ENCODE data around the gene RAB3IP. TPM values are rescaled to one million over a fixed set of nuclear protein-coding genes. Genes with fewer than 3 reads are reported as not detected.

The RAB3IP gene
- total RNA-seq, 4 donors from 2014 or later, result 11.7 to 44.0 (median 16.9) TPM

DNA sequence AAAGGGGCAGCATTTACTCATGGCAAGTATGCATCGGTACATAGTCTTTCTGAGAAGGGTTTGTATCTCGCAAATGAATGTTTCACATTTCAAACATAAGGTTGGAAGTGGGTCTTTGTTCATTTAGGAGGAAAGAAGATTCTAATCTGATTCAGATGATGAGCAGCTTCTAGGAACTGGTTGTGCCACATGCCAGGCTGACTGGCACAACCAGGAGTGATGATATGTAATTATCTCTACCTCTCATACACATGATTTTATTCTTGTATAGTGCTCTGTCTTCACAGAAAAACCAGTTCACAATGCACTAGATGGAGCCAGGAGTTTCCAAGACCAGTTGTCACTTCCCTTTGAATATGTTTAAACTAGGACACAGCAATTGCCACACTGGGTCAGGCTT, 25.8 kb upstream of the RAB3IP start:
- Histone ChIP-seq H3K9me3 (no peaks in the 10 kb centered on the region), H3K27me3 (no peaks in the 10 kb centered on the region), H3K4me1 (no peaks in the 10 kb centered on the region), H3K36me3 (no peaks in the 10 kb centered on the region), H3K27ac (no peak overlapping the region), H3K4me3 (no peak overlapping the region)
- 91 to 98% methylated on average over 2 of the region's 2 CpGs for WGBS, 2 donors
- TF ChIP-seq, protein P1, sequence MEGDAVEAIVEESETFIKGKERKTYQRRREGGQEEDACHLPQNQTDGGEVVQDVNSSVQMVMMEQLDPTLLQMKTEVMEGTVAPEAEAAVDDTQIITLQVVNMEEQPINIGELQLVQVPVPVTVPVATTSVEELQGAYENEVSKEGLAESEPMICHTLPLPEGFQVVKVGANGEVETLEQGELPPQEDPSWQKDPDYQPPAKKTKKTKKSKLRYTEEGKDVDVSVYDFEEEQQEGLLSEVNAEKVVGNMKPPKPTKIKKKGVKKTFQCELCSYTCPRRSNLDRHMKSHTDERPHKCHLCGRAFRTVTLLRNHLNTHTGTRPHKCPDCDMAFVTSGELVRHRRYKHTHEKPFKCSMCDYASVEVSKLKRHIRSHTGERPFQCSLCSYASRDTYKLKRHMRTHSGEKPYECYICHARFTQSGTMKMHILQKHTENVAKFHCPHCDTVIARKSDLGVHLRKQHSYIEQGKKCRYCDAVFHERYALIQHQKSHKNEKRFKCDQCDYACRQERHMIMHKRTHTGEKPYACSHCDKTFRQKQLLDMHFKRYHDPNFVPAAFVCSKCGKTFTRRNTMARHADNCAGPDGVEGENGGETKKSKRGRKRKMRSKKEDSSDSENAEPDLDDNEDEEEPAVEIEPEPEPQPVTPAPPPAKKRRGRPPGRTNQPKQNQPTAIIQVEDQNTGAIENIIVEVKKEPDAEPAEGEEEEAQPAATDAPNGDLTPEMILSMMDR (IDR thresholded peaks at IDR 0.05), result no peak
- TF ChIP-seq EP300 (IDR thresholded peaks at IDR 0.05) (no peak), POLR2A (IDR thresholded peaks at IDR 0.05) (no peak)
- DNase-seq (ENCODE audit: low spot score in 2 of 2), result no peak

DNA sequence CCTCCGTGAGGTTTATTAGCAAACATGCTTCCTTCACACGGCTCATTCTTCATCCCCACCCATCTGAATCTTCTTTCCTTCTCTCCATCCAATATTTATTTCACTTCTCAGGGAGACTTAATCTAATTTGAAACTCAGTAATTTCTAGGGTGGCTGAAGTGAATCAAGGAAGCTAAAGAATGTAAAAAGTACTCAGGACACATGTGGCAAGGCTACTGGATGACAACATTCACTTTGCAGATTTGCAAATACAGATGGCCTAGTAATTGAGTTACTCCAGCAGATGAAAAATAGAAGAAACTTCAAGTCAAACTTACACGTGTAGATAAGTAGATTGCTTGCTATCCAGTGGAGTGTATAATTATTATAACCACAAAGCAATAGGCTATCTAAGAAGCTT, 24.1 kb upstream of the RAB3IP start:
- WGBS, 2 donors, result 75 to 77% methylated on average over 3 of the region's 3 CpGs
- no peak overlapping the region for H3K4me3 ChIP-seq
- no peaks in the 10 kb centered on the region for H3K27me3 ChIP-seq
- no peak for DNase-seq (ENCODE audit: low spot score in 2 of 2)
- H3K4me1 ChIP-seq, result no peaks in the 10 kb centered on the region
- TF ChIP-seq POLR2A (IDR thresholded peaks at IDR 0.05), result no peak
- TF ChIP-seq, protein P1 (IDR thresholded peaks at IDR 0.05), result no peak
- no peaks in the 10 kb centered on the region for H3K9me3 ChIP-seq
- H3K27ac ChIP-seq, result no peak overlapping the region
- H3K36me3 ChIP-seq, result no peaks in the 10 kb centered on the region

DNA sequence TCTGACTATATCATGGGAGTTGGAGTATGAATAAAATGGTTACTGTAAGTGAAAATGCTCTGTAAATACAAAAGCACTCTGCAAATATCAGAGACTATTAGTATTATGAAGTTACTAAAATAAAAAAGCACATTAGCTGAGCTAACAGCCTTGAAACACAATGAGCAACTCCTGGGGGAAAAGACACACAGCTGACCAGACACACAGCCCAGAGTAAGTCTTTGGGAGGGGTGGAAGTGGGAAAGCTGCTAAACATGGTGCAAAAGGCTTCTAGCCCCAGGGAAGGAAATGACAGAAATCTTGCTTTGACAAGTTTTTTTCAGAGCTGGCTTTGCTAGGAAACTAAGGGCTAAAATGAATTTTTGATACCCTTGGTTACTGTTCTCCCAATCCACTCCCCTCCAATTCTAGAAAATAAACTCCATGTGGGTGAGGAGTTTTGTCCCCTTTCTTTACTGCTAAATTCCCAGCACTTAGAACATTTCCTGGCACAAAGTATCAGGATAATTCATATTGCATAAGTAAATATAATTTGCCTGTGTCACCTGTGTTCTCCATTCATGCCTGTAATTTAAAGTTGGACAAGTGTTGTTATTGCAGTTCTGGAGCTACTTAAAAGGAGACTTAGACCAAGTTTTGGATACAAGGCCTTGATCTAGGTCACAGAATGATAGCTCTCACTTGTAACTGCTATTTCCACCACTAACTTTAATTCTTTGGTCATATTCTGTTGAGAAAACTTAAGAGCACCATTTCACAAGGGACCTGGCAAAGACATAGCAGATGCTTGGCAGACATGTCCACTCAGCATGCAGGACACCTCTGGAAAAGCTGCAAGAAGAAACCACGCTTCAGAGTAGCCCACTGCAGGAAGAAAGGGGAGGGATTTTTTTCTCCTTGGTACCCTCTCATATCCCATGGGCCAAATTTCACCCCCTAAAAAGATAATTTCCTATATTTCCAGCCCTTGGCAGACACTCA, 19.0 kb upstream of the RAB3IP start:
- H3K4me3 ChIP-seq, result no peak overlapping the region
- H3K9me3 ChIP-seq, result peaks cover 0 to 3% (median 0%) of the 10 kb centered on the region in 4 donors
- no peak overlapping the region for H3K27ac ChIP-seq
- TF ChIP-seq, protein P1 (IDR thresholded peaks at IDR 0.05), result no peak
- no peak for TF ChIP-seq POLR2A (IDR thresholded peaks at IDR 0.05)
- no peak for TF ChIP-seq EP300 (IDR thresholded peaks at IDR 0.05)
- no peaks in the 10 kb centered on the region for H3K36me3 ChIP-seq
- WGBS, 2 donors, result 65 to 84% methylated on average over 1 of the region's 1 CpG
- no peaks in the 10 kb centered on the region for H3K27me3 ChIP-seq
- no peak for DNase-seq (ENCODE audit: low spot score in 2 of 2)
- no peaks in the 10 kb centered on the region for H3K4me1 ChIP-seq

DNA sequence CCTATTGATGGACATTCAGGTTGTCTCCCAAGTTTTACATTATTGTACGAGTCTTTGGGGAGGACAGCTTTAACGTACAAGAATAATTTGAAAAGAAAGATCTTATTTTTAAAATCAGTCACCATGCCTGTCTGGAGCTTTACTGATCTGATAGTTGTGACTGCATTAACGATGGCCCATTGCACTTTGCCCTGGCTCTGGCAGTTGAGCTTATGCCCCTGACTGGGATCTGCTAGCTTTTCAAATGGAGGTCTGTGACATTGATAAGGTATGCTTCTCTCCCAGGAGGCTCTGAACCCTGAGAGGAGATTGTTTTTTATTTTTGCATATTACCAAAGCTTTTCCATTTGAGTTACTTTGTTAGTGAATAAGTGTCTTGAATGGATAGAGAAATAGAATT, 17.9 kb upstream of the RAB3IP start:
- Histone ChIP-seq H3K4me3 (no peak overlapping the region), H3K27ac (no peak overlapping the region), H3K9me3 (peaks cover 0 to 5% (median 0%) of the 10 kb centered on the region in 4 donors), H3K27me3 (no peaks in the 10 kb centered on the region), H3K36me3 (no peaks in the 10 kb centered on the region), H3K4me1 (no peaks in the 10 kb centered on the region)
- TF ChIP-seq POLR2A (IDR thresholded peaks at IDR 0.05) (no peak), EP300 (IDR thresholded peaks at IDR 0.05) (no peak)
- TF ChIP-seq, protein P1 (IDR thresholded peaks at IDR 0.05), result no peak
- 73 to 85% methylated on average over 3 of the region's 3 CpGs for WGBS, 2 donors
- DNase-seq (ENCODE audit: low spot score in 2 of 2), result no peak

DNA sequence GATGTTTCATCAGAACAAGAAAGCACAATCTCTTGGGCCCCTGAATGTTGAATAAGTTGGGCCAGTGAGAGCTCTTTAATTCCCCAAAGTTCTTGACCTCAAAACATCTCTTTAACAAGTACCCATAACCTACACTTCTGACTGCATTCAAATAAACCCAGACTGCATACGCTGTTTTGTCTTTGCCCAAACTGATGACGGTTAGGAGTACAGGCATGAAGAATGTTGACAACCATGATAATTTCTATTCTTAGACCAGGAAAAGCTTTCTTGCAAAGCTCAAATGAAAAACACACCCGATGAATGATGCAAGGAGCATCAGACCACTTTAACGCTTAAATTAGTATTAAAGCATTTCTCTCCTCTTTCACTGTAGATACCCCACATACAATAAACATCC, 11.7 kb upstream of the RAB3IP start:
- DNase-seq (ENCODE audit: low spot score in 2 of 2), result no peak
- H3K4me3 ChIP-seq, result no peak overlapping the region
- H3K27me3 ChIP-seq, result no peaks in the 10 kb centered on the region
- no peaks in the 10 kb centered on the region for H3K4me1 ChIP-seq
- 77 to 80% methylated on average over 4 of the region's 4 CpGs for WGBS, 2 donors
- H3K36me3 ChIP-seq, result no peaks in the 10 kb centered on the region
- peaks cover 0 to 5% (median 0%) of the 10 kb centered on the region in 4 donors for H3K9me3 ChIP-seq
- TF ChIP-seq POLR2A (IDR thresholded peaks at IDR 0.05) (no peak), EP300 (IDR thresholded peaks at IDR 0.05) (no peak)
- TF ChIP-seq, protein P1 (IDR thresholded peaks at IDR 0.05), result no peak
- no peak overlapping the region for H3K27ac ChIP-seq
